NCI-H1436 (cell line): ENCODE data around the gene FNDC3B.

Source experiments
- DNase-seq: peaks from one replicate; lab custom pipeline; 2025; lab: John Stamatoyannopoulos, UW

Gene FNDC3B

DNA sequence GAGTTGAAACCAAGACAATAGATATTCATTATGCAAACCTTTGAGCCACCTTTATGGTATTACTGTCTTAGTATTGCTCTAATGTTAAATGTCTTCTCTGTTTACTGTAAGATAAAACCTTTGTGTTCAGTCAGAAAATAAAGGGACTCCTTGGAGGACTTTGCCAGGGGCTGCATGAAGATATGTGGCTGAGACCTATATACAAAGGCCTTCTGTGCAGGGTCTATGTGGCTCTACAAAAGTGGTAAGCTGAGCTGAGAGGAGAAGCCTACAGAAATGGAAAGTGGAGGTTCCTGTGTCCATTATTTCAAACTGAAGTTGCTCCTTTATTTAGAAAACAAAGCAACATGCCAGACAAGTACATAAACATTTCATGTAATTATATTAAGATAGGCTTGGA is 131.5 kb downstream of the FNDC3B start:
- DNase-seq: peak; percentile 21

DNA sequence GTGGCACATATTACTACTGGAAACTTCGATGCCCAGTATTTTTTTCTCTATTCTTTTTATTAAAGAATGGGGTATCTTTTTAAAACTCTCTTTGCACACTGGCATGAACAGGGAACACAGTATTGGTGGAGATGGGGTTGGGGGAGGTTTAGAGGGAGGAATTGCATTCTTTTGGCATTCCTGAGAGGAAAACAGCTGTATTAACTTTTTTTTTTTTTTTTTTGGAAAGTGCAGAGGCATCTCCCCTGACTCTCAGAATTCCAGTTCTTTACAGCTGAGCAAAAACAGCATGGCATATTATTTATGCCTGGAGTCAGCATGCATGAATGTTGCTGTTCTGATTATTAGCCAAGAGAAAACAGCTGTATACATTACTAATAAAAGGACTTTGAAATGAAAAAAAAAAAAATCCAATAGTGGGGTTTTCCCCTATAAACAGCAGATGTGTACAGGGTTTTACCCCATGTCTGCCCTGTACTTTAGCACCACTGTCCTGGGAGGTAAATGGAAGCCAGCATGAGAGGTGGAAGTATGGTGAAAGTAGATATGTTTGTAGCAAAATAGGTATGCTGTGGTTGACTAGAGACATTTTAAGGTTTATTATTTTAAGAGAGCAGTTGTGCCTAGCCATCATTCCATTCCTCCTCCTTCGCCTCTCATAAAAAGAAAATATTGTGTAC is 132.2 kb downstream of the FNDC3B start:
- no peak for DNase-seq

DNA sequence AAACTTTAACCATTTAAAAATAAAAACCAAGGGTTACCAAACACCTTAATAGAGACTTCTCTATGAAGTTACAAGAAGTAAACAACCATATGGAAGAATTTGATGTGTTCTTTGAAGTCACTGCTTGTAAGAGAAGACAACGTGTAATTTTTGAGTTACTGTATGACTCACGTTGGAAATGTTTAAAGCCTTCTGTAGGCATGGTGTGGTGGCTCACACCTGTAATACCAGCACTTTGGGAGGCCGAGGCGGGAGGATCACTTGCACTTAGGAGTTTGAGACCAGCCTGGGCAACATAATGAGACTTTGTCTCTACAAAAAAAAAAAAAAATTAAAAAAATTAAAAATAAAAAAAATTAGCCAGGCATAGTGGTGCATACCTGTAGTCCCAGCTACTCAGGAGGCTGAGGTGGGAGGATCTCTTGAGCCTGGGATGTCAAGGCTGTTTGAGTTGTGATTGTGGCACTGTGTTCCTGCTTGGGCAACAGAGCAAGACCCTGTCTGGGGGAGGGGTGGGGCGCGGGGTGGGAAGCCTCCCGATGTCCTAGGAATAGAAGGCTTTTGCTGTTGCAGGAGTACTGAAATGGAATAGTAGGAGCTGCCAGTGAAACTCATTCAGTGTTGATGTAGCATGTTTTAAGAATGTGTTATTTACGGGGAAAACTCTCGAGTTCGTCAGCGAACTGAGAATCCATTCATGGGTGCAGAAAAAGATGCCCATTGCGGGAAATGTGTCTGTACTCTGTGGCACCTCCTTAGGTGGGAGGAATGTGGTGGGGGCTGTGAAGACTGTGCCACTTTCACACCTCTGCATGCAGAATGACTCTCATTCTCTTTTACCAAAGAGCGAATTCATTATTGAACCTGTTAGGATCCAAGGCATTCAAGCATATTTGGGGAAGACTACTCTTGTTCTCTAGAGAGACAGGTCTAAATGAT is 134.2 kb downstream of the FNDC3B start:
- no peak for DNase-seq

DNA sequence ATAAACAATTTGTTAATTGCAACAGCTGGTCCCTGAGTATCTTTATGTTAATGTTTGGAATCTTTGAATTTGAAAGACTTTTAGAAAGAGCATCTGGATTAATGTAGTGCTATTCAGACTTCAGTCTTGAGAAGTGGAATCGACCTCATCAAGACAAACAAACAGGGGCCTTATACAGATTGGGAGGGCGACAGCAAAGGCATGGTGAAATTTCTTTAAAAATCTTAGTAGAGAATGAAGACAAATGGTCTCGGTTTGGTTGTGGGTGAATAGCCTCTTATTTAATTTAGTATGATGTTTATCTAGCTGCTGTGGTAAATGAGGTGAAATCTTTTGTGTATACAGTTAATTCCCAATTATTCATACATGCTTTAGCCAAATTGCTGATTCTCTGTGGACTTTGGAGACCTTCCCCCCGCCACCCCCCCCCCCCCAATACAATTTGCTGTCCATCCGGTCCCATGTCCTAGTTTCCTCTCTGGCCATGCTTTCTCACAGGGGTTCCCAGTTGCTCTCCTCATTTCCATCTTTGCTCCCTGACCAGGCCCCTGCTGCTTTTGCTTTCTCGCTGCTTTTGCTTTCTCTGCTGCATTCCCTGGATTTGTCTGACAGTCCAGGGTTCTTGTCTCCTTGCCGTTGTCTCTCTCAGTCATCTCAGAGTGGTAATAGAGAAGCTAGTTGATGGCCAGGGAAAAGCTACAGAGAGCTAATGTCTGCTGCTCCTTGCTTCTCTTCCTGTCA is 135.3 kb downstream of the FNDC3B start:
- DNase-seq: no peak

DNA sequence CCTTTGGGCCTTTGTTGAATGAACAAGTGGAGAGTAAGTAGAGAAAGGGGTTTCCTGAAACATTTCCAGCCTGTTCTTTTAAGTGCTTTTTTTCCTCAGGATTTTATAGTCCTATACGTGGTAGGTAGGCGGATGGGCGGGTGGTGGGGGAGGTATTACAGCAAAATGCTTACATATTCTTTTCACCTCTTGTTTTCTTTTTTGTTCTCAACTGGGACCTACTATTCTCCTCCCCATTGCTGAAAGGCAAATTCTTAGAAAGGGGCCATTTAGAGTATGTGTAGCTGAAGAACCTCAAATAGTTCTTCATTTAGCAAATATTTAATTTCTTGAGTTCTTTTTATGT is 135.8 kb downstream of the FNDC3B start:
- no peak for DNase-seq

DNA sequence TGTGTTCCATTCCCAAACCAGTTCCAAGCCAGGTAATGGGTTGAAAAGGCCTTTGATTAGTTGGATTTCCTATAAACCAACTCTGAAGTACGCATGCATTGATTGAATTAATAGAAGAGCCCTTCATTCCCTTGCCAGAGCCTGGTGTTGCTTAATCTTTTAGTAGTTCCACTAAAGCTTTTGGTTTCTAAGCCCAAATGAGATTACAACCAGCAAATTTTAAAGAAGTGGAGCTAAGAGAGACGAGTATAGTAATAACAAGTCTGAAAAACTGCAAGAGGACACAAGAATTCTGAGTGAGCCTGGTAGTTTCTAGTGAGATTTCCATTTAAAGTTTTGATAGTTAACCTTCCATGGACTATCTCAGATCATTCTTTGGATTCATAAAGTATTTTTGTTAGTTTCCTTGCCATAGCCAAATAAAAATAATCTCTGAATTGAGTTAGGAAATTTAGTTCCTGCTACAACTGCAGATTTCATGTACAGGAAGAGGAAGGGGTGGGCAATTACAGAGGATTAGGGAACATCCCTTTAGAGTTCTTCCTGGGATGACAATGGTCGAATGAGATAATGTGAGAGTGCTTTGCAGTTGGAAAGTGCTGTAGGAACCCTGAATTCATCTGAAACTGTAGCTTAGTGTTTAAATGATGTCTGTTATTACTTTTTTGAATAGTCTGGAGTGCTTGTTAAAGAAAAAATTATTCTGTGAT is 136.8 kb downstream of the FNDC3B start:
- DNase-seq: no peak

DNA sequence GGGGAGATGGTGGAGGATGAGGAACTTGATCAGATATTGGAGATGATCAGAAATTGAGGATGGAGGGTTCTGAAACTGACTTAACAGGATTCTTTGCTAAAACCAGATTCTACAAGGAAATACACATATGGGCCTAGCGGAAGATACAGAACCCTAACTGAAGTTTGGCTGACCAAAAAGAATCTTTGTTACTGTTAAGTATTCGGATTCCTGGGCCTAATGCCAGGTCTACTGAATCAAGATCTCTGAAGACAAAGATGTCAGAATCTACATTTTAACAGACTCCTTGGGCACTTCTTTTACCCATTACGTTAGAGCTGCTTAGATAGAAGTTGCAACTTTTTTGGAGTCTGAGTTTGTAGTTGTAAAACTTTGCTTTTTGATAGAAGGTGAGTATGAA is 137.7 kb downstream of the FNDC3B start:
- DNase-seq: no peak

DNA sequence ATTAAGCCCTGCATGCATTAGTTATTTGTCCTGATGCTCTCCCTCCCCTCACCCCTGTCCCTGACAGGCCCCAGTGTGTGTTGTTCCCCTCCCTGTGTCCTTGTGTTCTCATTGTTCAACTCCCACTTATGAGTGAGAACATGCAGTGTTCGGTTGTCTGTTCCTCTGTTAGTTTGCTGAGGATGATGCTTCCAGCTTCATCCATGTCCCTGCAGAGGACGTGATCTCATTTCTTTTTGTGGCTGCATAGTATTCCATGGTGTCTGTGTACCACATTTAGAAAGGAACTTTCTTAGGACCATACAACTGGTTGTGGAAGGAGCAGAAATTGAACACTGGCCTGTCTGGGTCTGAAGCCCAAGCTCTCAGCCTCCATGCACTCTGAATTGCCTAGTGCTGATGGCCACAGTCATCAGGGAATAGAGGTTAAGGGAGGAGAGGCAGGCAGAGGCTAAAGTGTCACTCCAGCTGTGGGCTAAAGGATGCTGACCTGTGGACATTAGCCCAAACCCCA is 138.5 kb downstream of the FNDC3B start:
- no peak for DNase-seq

DNA sequence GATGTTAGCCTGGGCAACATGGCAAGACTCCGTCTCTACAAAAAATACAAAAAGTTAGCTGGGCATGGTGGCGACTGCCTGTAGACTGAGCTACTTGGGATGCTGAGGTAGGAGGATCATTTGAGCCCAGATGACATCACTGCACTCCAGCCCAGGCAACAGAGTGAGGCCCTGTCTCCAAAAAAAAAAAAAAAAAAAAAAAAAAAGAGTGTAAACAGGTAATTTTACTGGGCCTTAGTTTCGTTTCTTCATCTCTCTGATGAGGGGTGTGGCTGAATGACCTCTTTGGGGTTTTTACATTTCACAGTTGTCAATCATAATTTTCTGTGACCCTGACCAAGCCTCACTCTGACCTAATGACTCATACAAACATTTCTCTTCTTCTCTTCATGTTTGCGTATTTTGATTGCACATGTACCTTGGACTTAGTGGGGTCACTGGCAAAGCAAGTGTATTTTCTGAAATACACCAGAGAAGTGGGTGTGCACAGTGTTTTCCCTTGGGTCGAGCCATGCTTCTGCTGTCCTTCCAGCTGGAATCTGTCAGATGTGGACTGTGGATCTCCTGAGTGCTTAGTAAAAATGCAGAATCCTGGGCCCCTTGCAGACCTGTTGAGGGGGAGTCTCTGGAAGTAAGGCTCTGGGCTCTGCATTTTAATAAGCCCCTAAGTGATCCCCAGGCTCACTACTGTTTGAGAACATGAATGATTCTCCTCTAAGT is 140.5 kb downstream of the FNDC3B start:
- no peak for DNase-seq

DNA sequence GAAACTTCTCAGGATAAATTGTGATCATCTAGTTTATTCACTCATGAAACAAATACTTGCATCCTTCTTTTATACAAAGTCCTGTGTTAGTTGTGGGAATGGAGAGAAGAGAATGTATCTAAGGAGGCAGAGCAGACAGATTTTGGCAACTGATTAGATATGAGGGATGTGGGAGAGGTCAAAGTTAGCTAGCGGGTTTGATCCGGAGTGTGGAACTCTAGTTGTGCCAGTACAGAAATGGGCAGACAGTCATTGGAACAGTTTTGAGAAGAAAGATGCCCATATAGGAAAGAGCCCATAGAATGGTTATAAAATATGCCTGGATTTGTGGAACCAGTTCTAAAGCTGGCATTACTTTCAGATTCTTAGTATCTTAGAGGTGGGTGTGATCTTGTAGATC is 141.1 kb downstream of the FNDC3B start:
- DNase-seq: no peak

DNA sequence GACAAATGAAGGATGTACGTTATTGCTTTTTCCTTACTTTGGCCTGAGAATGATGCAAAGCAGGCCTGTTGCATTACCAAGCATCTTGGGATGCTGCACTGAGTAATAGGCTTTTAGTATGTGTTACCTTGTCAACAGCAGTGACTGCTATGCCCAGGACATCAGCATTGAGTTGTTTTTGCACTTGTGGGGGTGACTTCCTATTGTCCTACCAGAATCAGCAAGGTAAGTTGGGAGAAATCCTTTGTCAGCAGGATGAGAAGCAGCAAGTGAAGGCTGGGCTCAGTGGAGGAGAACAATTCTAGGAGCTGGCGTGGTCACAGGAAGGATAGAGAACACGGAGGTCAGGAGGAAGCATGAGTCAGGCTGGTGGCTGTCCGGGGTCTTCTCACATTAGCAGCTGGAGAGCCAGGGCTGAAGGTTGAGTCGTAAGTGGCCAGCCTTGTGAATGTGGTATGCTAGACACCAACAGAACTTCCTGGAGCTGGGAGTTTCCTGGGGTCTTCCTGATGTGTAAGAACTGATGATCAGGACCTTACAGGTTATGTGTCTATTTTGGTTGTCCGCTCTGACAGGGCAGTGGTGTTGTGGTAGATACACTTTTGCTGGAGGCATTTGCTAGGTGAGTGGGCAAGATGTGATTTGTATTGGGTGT is 142.7 kb downstream of the FNDC3B start:
- DNase-seq: no peak

DNA sequence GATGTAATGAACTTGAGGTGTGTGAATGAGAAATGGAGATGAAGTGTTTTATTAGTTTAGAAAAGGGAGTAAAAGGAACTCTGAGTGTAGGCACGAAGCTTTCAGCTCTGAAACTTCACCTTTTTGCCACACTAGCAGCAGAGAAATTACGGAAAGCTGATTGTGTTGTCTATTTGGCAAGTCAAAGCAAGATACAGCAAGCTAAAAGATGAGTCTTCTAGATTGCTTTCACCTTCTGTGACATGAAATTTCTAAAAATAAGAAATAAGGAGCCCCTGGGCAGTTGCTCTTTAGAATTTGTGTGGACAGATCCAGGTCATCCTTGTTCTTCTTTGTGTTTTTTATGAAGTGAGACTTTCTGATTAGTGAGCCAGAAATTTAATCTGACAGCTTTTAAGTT is 143.4 kb downstream of the FNDC3B start:
- DNase-seq: no peak

DNA sequence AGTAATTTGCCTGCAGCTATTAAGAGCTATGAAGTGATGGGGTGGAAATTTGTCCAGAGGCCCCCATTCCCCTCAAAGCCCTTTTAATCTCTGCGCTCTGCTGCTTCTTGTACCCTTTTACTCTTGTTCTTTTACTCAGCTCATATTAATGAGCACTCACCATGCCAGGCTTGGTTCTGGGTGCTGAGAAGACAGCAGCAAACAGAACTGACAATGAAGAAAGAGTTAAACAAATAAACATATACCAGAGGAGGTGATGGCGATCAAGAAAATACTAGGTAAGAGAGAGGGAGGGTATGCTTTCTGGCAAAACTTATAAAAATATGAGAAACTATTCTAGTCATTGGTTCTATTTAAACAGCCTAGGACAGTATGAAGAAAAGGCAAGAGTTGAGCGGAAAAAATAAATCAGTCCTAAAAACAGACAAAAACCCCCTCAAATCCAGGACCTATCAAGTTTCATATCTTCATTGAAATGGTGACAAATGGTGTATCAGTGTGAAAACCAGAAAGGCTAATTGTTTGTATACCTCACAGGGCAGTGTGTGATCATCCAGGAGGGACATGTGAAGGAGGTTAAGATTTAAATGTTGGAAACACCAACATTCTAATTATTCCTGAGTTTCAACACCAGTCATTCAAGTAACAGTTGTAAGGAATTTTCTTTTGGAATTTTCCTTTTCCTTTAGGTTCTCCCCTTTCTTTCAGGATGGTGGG is 144.9 kb downstream of the FNDC3B start:
- DNase-seq: no peak

DNA sequence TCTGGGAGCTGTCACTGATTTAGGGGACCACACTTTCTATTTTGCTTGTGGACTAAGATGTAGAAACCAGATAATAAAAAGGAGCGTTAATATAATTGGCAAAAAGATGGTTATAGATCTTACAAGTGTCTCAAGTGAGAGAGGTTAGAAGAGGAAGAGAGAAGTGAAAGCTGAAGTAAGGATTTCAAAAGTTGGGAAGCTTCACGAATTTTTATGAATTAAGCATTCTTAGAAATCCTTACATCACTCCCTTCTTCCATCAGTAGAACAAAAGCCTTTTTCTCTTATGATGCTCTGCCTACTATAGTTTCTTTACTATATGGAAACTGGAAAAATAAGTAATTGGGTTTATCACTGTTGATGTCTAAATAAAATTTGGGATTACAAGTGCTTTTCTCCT is 146.5 kb downstream of the FNDC3B start:
- no peak for DNase-seq

DNA sequence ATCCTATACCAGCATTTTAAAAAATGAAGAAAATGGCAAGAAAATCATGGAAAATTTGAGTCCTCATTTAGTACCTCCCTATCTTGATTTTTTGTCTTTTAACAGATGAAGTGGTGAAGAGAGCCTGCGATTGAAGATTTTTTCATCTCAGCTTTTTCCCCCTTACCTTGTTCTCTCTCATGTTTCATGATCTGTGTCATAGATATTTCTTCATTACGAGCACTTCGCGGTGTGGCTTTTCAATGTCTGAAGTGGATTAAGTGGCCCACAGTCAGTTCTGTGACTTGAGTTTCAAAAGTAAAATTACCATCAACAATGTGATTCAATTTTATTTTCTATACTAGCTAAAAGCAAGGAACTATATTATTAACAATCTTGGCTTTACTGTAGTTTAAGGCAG is 147.2 kb downstream of the FNDC3B start:
- DNase-seq: no peak

DNA sequence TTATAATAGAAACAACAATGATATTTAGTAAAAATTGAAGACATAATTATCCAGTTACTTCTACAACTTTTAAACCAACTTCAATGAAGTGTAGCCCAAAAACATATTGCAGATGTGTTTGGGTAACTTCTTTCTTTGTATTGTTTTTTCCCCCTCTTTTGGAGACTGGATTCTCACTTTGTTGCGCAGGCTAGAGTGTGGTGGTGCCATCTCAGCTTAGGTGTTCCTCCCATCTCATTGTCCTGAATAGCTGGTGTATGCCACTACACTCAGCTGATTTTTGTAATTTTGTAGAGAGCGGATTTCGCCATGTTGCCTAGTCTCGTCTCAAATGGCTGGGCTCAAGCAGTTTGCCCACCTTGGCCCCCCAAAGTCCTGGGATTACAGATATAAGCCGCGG is 148.1 kb downstream of the FNDC3B start:
- no peak for DNase-seq

DNA sequence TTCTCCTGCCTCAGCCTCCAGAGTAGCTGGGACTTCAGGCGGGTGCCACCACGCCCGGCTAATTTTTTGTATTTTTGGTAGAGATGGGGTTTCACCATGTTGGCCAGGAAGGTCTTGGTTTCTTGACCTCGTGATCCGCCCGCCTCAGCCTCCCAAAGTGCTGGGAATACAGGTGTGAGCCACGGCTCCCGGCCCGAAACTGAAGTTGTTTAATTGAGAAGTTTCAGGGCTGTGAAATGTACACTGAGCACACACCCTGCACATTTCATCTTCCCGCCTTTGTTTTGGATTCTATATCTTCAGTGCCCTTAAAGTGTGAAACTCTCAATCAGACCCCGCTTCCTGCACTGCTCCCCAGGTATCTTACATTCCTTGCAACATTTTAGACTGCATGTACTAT is 149.1 kb downstream of the FNDC3B start:
- DNase-seq: no peak

DNA sequence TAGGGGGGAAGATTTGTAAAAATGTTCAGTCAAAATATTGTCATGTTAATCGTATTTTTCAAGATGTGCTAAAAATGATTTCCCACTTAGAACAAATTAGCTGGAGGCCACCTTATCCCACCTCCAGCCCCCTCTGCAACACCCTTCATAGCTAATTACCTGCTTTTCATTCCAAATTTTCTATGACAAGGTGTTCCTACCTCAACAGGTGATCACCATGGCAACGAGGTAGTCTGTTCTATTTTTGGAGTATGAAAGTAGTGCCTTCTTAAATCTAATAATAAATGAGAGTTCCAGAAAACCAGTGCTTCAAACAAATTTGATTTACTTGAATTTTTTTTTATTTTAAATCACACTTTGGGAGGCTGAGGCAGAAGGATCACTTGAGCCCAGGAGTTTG is 149.8 kb downstream of the FNDC3B start:
- no peak for DNase-seq

DNA sequence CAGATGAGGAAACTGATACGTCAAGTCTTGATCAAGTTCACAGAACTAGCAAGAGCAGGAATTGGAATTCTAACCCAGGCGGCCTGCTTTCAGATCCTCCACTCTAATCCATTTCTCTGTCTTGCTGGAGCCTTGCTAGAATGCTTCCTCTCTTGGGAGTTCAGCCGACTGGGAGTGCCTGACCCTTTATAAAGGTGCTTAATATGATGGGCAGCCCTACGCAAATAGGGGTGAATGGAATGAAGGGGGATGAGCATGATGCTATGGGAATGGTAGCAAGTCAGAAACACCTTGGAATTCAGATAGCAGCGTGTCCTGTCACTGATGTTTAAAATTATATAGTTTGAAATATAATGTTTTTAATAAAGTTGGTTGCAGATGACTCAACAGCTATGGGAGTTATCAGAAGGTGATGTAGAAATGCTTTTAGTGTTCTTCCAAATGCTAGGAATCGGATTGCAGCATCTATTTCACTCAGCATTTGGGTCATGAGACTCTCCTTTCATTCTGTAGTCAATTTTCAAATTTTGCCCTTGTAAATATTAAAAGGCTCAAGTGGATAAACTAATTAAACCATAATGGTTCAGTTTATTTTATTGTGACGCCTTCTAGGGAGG is 150.7 kb downstream of the FNDC3B start:
- no peak for DNase-seq

DNA sequence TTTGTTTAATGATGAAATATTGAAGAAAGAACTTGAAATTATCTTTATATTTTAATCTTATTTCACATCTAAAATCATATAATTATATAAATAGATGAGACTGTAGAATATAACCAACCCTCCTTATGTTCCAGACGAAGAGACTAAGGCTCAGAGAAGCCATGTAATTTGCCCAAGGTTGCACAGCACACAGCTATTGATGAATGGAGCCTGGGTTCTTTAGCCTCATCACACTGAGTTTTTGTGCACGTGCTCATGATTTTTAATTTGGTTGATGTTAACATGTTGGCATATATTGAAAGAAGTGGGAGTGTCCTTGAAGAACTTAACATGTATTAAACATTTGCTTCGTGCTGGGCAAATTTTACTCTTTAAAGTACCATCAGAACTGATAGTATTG is 151.6 kb downstream of the FNDC3B start:
- no peak for DNase-seq
